ENCODE measurements around the gene GATAD1.

Gene GATAD1

DNA sequence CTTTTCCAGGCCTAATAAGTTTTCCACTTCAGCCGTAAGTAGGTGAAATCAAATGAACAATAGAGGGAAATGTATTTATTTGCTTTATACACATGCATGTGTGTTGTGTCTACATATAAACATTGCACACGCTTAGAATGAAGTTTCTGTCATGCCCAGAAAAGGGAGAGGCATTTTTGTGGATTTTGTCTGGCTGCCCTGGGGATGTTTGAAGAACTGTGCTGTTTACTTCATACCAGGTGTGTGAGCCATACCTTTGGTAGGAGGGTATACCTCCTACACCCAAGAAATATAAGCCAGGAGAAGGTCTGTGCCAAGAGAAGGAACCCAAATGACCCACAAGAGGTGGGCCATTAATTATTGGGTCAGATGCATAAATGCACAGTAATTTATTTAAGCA lies 12.8 kb downstream of the GATAD1 start:
- Mint-ChIP-seq H3K27ac (peak overlapping the region; percentile 43), H3K9me3 (no peaks in the 10 kb centered on the region), H3K4me1 (peaks cover 5% of the 10 kb centered on the region), H3K4me3 (no peak overlapping the region), H3K27me3 (ENCODE audit: low read depth, poor library complexity) (peaks cover 2% of the 10 kb centered on the region), H3K36me3 (ENCODE audit: low read depth) (peaks cover 22% of the 10 kb centered on the region)
- TF ChIP-seq, protein P1, sequence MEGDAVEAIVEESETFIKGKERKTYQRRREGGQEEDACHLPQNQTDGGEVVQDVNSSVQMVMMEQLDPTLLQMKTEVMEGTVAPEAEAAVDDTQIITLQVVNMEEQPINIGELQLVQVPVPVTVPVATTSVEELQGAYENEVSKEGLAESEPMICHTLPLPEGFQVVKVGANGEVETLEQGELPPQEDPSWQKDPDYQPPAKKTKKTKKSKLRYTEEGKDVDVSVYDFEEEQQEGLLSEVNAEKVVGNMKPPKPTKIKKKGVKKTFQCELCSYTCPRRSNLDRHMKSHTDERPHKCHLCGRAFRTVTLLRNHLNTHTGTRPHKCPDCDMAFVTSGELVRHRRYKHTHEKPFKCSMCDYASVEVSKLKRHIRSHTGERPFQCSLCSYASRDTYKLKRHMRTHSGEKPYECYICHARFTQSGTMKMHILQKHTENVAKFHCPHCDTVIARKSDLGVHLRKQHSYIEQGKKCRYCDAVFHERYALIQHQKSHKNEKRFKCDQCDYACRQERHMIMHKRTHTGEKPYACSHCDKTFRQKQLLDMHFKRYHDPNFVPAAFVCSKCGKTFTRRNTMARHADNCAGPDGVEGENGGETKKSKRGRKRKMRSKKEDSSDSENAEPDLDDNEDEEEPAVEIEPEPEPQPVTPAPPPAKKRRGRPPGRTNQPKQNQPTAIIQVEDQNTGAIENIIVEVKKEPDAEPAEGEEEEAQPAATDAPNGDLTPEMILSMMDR (IDR thresholded peaks at IDR 0.05): no peak
- no peak for DNase-seq

DNA sequence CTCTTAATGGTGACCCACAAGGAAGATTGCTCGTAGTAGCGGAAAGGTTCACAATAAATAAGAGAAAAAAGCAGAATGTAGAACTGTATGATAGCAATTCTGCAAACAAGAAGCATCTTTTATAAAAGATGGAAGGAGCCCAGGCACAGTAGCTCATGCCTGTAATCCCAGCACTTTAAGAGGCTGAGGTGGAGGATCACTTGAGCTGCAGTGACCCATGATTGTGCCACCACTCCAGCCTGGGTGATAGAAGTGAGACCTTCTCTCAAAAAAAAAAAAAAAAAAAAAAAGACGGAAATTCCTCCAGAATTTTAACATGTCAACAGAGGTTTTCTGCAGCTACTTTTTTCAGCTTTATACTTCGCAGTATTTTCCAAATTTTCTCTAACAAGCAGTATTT lies 13.2 kb downstream of the GATAD1 start:
- H3K9me3 Mint-ChIP-seq: no peaks in the 10 kb centered on the region
- peaks cover 5% of the 10 kb centered on the region for H3K4me1 Mint-ChIP-seq
- H3K36me3 Mint-ChIP-seq (ENCODE audit: low read depth): peaks cover 22% of the 10 kb centered on the region
- DNase-seq: no peak
- H3K27me3 Mint-ChIP-seq (ENCODE audit: low read depth, poor library complexity): peaks cover 2% of the 10 kb centered on the region
- TF ChIP-seq, protein P1 (IDR thresholded peaks at IDR 0.05): no peak
- no peak overlapping the region for H3K4me3 Mint-ChIP-seq
- H3K27ac Mint-ChIP-seq: peak overlapping the region; percentile 43

DNA sequence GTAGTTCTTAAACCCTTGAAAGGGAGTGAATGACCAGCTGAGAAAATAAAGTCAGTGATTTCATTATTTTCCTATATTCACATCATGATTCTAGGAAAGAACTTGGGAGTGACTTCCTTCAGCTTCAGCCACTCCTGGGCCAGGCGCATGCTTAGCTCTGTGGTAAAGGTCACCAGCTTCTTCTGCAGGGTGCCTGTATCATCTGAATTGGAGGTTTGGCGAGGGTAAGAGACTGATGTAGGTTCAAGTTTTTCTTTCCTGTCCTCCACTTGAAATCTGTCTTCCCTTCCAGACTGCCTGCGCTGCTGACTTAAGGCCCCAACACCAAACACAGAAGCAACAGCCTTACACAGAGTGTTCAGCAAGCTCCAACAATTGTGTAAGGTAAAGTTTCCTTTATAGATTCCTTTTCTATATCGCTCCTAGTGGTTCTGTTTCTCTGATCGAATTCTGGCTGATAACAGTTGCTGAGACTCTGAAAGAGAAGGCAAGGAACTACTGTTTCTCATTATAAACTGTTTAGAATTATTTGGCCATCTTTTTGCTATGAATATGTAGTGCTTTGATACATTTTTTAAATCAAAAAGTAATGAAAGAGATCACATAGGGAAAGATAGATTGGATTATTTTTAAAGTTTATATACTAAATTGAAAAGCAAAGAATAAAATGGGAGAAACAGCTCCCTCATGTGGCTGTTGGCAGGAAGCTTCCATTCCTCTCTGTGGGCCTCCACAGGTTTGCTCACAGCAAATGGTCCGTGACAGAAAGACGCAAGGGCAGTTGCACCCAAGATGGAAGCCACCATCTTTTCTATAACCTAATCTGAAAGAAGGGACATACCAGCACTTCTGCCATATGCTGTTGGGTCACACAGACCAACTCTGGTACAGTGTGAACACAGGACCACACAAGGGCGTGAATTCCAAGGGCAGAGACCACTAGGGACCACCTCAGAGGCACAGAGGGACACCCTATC lies 14.0 kb downstream of the GATAD1 start:
- Mint-ChIP-seq H3K36me3 (ENCODE audit: low read depth) (peaks cover 15% of the 10 kb centered on the region), H3K27me3 (ENCODE audit: low read depth, poor library complexity) (peaks cover 2% of the 10 kb centered on the region), H3K27ac (peak overlapping the region; percentile 85), H3K4me3 (no peak overlapping the region), H3K4me1 (peaks cover 5% of the 10 kb centered on the region), H3K9me3 (no peaks in the 10 kb centered on the region)
- TF ChIP-seq, protein P1 (IDR thresholded peaks at IDR 0.05): peak; percentile 81
- peak; percentile 27 for DNase-seq

DNA sequence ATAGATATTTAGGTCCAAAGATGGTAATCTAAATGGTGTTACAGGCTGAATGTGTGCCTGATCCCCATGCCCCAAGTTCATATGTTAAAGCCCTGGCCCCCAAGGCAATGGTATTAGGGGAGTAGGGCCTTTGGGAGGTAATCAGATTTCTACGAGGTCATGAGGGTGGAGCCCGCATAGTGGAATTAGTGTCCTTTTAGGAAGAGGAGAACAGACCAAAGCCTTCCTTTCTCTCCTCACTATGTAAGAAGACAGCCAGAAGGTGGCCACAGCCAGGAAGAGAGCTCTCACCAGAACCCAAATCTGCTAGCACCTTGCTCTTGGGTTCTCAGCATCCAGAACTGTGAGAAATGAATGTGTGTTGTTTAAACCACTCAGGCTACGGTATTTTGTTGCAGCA lies 15.3 kb downstream of the GATAD1 start:
- Mint-ChIP-seq H3K4me3 (no peak overlapping the region), H3K36me3 (ENCODE audit: low read depth) (peaks cover 13% of the 10 kb centered on the region), H3K27ac (no peak overlapping the region), H3K9me3 (peaks cover 3% of the 10 kb centered on the region), H3K4me1 (peaks cover 5% of the 10 kb centered on the region), H3K27me3 (ENCODE audit: low read depth, poor library complexity) (peaks cover 2% of the 10 kb centered on the region)
- TF ChIP-seq, protein P1 (IDR thresholded peaks at IDR 0.05): no peak
- DNase-seq: no peak

DNA sequence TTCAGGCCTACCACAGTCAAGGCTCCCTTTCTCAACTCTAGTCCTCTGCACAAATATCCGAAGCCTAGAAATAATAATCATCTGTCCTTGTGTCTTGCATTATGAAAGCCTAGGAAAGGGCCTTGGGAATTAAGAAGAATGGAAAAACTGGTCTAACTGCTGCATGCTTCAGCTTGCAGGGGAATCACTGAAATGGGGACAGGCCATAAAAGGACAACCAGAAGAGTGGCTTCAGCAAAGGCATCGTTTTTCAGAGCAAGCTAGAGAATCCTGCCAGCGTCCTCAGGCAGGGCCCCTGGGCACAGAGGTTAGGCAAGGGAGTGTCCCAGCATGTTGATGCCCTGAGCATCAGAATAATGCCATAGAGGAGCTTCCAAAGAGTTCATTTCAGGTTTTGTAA lies 17.2 kb downstream of the GATAD1 start:
- no peak overlapping the region for H3K27ac Mint-ChIP-seq
- peaks cover 2% of the 10 kb centered on the region for H3K27me3 Mint-ChIP-seq (ENCODE audit: low read depth, poor library complexity)
- H3K36me3 Mint-ChIP-seq (ENCODE audit: low read depth): peaks cover 23% of the 10 kb centered on the region
- peaks cover 22% of the 10 kb centered on the region for H3K9me3 Mint-ChIP-seq
- TF ChIP-seq, protein P1 (IDR thresholded peaks at IDR 0.05): no peak
- no peak overlapping the region for H3K4me3 Mint-ChIP-seq
- no peak for DNase-seq
- peaks cover 5% of the 10 kb centered on the region for H3K4me1 Mint-ChIP-seq

Measured in nephron progenitor cell (in vitro differentiated cells).